BLaER1 (cell line): ENCODE data around the gene NOL4L.

Experiments
- H3K27ac ChIP-seq: shearing (Covaris generic); formaldehyde crosslinking; 2 replicates; pipeline ENCODE4 v1.8.1; 2022
- H3K27me3 ChIP-seq: shearing (Covaris generic); formaldehyde crosslinking; 2 replicates; pipeline ENCODE4 v1.8.1; 2022
- H3K36me3 ChIP-seq: shearing (Covaris generic); formaldehyde crosslinking; 2 replicates; pipeline ENCODE4 v1.8.1; 2022
- H3K4me1 ChIP-seq: shearing (Covaris generic); formaldehyde crosslinking; 2 replicates; pipeline ENCODE4 v1.8.1; 2022
- H3K4me2 ChIP-seq: shearing (Covaris generic); formaldehyde crosslinking; 2 replicates; pipeline ENCODE4 v1.8.1; 2022
- H3K4me3 ChIP-seq: shearing (Covaris generic); formaldehyde crosslinking; 2 replicates; pipeline ENCODE4 v1.8.1; 2022
- H3K9ac ChIP-seq: shearing (Covaris generic); formaldehyde crosslinking; 2 replicates; pipeline ENCODE4 v1.8.1; 2022
- H3K9me3 ChIP-seq: shearing (Covaris generic); formaldehyde crosslinking; 2 replicates; pipeline ENCODE4 v1.8.1; 2022
- H4K20me1 ChIP-seq: shearing (Covaris generic); formaldehyde crosslinking; 2 replicates; pipeline ENCODE4 v1.8.1; 2022
- Cebpa-rat ChIP-seq: shearing (Covaris generic); IDR thresholded peaks from 2 replicates; pipeline ENCODE4 v1.8.1; 2022

The NOL4L gene

GRCh38 chr20:32563311-32564272 lies 21.5 kb downstream of the NOL4L start:
- Histone ChIP-seq H3K4me2 (no peak overlapping the region), H3K9me3 (no peaks in the 10 kb centered on the region), H3K36me3 (0 out of 2 replicates have a peak, but pooled peaks cover 4% of the 10 kb centered on the region), H3K27me3 (no peaks in the 10 kb centered on the region), H4K20me1 (peaks cover 95% of the 10 kb centered on the region), H3K4me1 (peaks cover 70% of the 10 kb centered on the region), H3K27ac (no peak overlapping the region), H3K9ac (no peak overlapping the region), H3K4me3 (no peak overlapping the region)
- TF ChIP-seq Cebpa-rat = no peak

- H3K4me2 ChIP-seq = peak overlapping the region; percentile 79; the same call in 1 of the 2 replicates
- TF ChIP-seq Cebpa-rat = no peak
- peaks cover 95% of the 10 kb centered on the region for H4K20me1 ChIP-seq
- no peak overlapping the region for H3K9ac ChIP-seq
- no peaks in the 10 kb centered on the region for H3K9me3 ChIP-seq
- 0 out of 2 replicates have a peak, but pooled peaks cover 6% of the 10 kb centered on the region for H3K36me3 ChIP-seq
- no peaks in the 10 kb centered on the region for H3K27me3 ChIP-seq
- peaks cover 70% of the 10 kb centered on the region for H3K4me1 ChIP-seq
- H3K4me3 ChIP-seq = no peak overlapping the region
- H3K27ac ChIP-seq = no peak overlapping the region
These were observed 22.6 kb downstream of the NOL4L start for GRCh38 chr20:32562495-32562911.

GRCh38 chr20:32560989-32561830 lies 23.9 kb downstream of the NOL4L start:
- Histone ChIP-seq H3K27me3 (no peaks in the 10 kb centered on the region), H3K36me3 (0 out of 2 replicates have a peak, but pooled peaks cover 6% of the 10 kb centered on the region), H3K4me2 (peak overlapping the region; percentile 79), H3K4me3 (no peak overlapping the region), H3K27ac (no peak overlapping the region), H4K20me1 (peaks cover 95% of the 10 kb centered on the region), H3K9ac (peak overlapping the region; percentile 27), H3K9me3 (no peaks in the 10 kb centered on the region), H3K4me1 (peaks cover 70% of the 10 kb centered on the region)
- TF ChIP-seq Cebpa-rat = no peak

GRCh38 chr20:32560482-32560988 lies 24.6 kb downstream of the NOL4L start:
- 0 out of 2 replicates have a peak, but pooled peaks cover 6% of the 10 kb centered on the region for H3K36me3 ChIP-seq

GRCh38 chr20:32559753-32560380 lies 25.3 kb downstream of the NOL4L start:
- Histone ChIP-seq H3K4me2 (peak overlapping the region; percentile 79), H3K4me3 (no peak overlapping the region), H3K27me3 (no peaks in the 10 kb centered on the region), H3K9me3 (no peaks in the 10 kb centered on the region), H3K36me3 (0 out of 2 replicates have a peak, but pooled peaks cover 6% of the 10 kb centered on the region), H3K9ac (0 out of 2 replicates have a peak overlapping the region, but pooled peaks have one; percentile 15), H3K4me1 (peaks cover 78% of the 10 kb centered on the region), H3K27ac (peak overlapping the region; percentile 39; the same call in 1 of the 2 replicates), H4K20me1 (peaks cover 90% of the 10 kb centered on the region)
- no peak for TF ChIP-seq Cebpa-rat

More at GRCh38 chr20:32560482-32560988, 24.6 kb downstream of the NOL4L start:
- Histone ChIP-seq H3K4me2 (peak overlapping the region; percentile 79), H3K9me3 (no peaks in the 10 kb centered on the region), H3K9ac (peak overlapping the region; percentile 27; the same call in 1 of the 2 replicates), H3K4me1 (peaks cover 71% of the 10 kb centered on the region), H3K27ac (no peak overlapping the region), H3K4me3 (no peak overlapping the region), H3K27me3 (no peaks in the 10 kb centered on the region), H4K20me1 (peaks cover 90% of the 10 kb centered on the region)
- TF ChIP-seq Cebpa-rat = no peak

GRCh38 chr20:32559205-32559752 lies 25.9 kb downstream of the NOL4L start:
- Histone ChIP-seq H4K20me1 (peaks cover 90% of the 10 kb centered on the region), H3K4me3 (no peak overlapping the region), H3K4me2 (peak overlapping the region; percentile 79), H3K36me3 (0 out of 2 replicates have a peak, but pooled peaks cover 6% of the 10 kb centered on the region), H3K27me3 (no peaks in the 10 kb centered on the region), H3K27ac (peak overlapping the region; percentile 39; the same call in 1 of the 2 replicates), H3K9ac (no peak overlapping the region), H3K9me3 (no peaks in the 10 kb centered on the region), H3K4me1 (peaks cover 83% of the 10 kb centered on the region)
- no peak for TF ChIP-seq Cebpa-rat

GRCh38 chr20:32558526-32558925 lies 26.6 kb downstream of the NOL4L start:
- no peaks in the 10 kb centered on the region for H3K9me3 ChIP-seq

GRCh38 chr20:32557319-32557718 lies 27.8 kb downstream of the NOL4L start:
- Histone ChIP-seq H3K36me3 (0 out of 2 replicates have a peak, but pooled peaks cover 6% of the 10 kb centered on the region), H3K4me2 (peak overlapping the region; percentile 30), H3K9ac (no peak overlapping the region), H3K9me3 (no peaks in the 10 kb centered on the region), H4K20me1 (peaks cover 88% of the 10 kb centered on the region), H3K27ac (peak overlapping the region; percentile 5; the same call in 1 of the 2 replicates), H3K4me3 (no peak overlapping the region), H3K27me3 (no peaks in the 10 kb centered on the region), H3K4me1 (peaks cover 98% of the 10 kb centered on the region)
- TF ChIP-seq Cebpa-rat = no peak

More at GRCh38 chr20:32558526-32558925, 26.6 kb downstream of the NOL4L start:
- no peak overlapping the region for H3K9ac ChIP-seq
- H3K4me1 ChIP-seq = peaks cover 91% of the 10 kb centered on the region
- TF ChIP-seq Cebpa-rat = no peak
- peaks cover 83% of the 10 kb centered on the region for H4K20me1 ChIP-seq
- peak overlapping the region; percentile 22; the same call in 1 of the 2 replicates for H3K27ac ChIP-seq
- H3K27me3 ChIP-seq = no peaks in the 10 kb centered on the region
- no peak overlapping the region for H3K4me3 ChIP-seq
- 0 out of 2 replicates have a peak, but pooled peaks cover 6% of the 10 kb centered on the region for H3K36me3 ChIP-seq
- H3K4me2 ChIP-seq = peak overlapping the region; percentile 30
